ENCODE data around the gene TASOR2.

Gene TASOR2

GRCh38 chr10:5640501-5640900 lies 44.1 kb upstream of the TASOR2 start:
- Histone ChIP-seq H3K79me1 (ENCODE audit: low read length) (no peaks in the 10 kb centered on the region), H3K36me3 (ENCODE audit: control insufficient read depth, insufficient read depth, low read length) (no peaks in the 10 kb centered on the region), H4K5ac (ENCODE audit: low read length) (no peak overlapping the region), H2BK120ac (ENCODE audit: low read depth, low read length) (no peak overlapping the region), H4K8ac (ENCODE audit: low read depth, low read length) (no peak overlapping the region), H3K18ac (ENCODE audit: low read length) (no peak overlapping the region), H3K4ac (ENCODE audit: low read depth, low read length) (no peak overlapping the region), H3K4me3 (ENCODE audit: low read length) (no peak overlapping the region), H3K23ac (ENCODE audit: low read length) (no peak overlapping the region), H3K27ac (ENCODE audit: low read depth, low read length) (no peak overlapping the region), H3K56ac (ENCODE audit: low read length) (no peak overlapping the region), H2AK5ac (ENCODE audit: low read length) (no peak overlapping the region), H3K4me2 (ENCODE audit: low read length) (no peak overlapping the region), H2BK5ac (ENCODE audit: low read length) (no peak overlapping the region), H3K9ac (ENCODE audit: low read length) (no peak overlapping the region), H3K27me3 (ENCODE audit: insufficient read depth, low read length, poor library complexity) (no peaks in the 10 kb centered on the region), H3K79me2 (ENCODE audit: control insufficient read depth, insufficient read depth, low read length) (no peaks in the 10 kb centered on the region), H3K4me1 (ENCODE audit: control insufficient read depth, low read depth, low read length) (no peaks in the 10 kb centered on the region), H2BK15ac (replicated peaks; ENCODE audit: low read depth) (no peak overlapping the region)
- no peak for DNase-seq
- no CpG with 5 or more reads among the region's 13 CpGs for WGBS (ENCODE audit: extremely low coverage, insufficient coverage, low lambda C conversion rate)

- Histone ChIP-seq H4K8ac (ENCODE audit: low read depth, low read length) (no peak overlapping the region), H3K18ac (ENCODE audit: low read length) (no peak overlapping the region), H3K23ac (ENCODE audit: low read length) (no peak overlapping the region), H3K56ac (ENCODE audit: low read length) (no peak overlapping the region), H2BK15ac (replicated peaks; ENCODE audit: low read depth) (no peak overlapping the region), H3K36me3 (ENCODE audit: control insufficient read depth, insufficient read depth, low read length) (no peaks in the 10 kb centered on the region), H2AK5ac (ENCODE audit: low read length) (no peak overlapping the region), H3K9ac (ENCODE audit: low read length) (no peak overlapping the region), H3K4ac (ENCODE audit: low read depth, low read length) (no peak overlapping the region), H3K79me1 (ENCODE audit: low read length) (no peaks in the 10 kb centered on the region), H3K27ac (ENCODE audit: low read depth, low read length) (no peak overlapping the region), H2BK120ac (ENCODE audit: low read depth, low read length) (no peak overlapping the region), H3K27me3 (ENCODE audit: insufficient read depth, low read length, poor library complexity) (no peaks in the 10 kb centered on the region), H2BK5ac (ENCODE audit: low read length) (no peak overlapping the region), H4K5ac (ENCODE audit: low read length) (no peak overlapping the region), H3K79me2 (ENCODE audit: control insufficient read depth, insufficient read depth, low read length) (no peaks in the 10 kb centered on the region), H3K4me1 (ENCODE audit: control insufficient read depth, low read depth, low read length) (no peaks in the 10 kb centered on the region), H3K4me2 (ENCODE audit: low read length) (no peak overlapping the region), H3K4me3 (ENCODE audit: low read length) (no peak overlapping the region)
- no peak for DNase-seq
- no CpG with 5 or more reads among the region's 25 CpGs for WGBS (ENCODE audit: extremely low coverage, insufficient coverage, low lambda C conversion rate)
Observed at GRCh38 chr10:5641501-5641900, 43.1 kb upstream of the TASOR2 start.

- Histone ChIP-seq H3K4me1 (ENCODE audit: control insufficient read depth, low read depth, low read length) (no peaks in the 10 kb centered on the region), H3K27ac (ENCODE audit: low read depth, low read length) (no peak overlapping the region), H3K4me3 (ENCODE audit: low read length) (no peak overlapping the region), H3K56ac (ENCODE audit: low read length) (no peak overlapping the region), H4K8ac (ENCODE audit: low read depth, low read length) (no peak overlapping the region), H3K4me2 (ENCODE audit: low read length) (no peak overlapping the region), H2BK15ac (replicated peaks; ENCODE audit: low read depth) (no peak overlapping the region), H3K36me3 (ENCODE audit: control insufficient read depth, insufficient read depth, low read length) (no peaks in the 10 kb centered on the region), H2BK5ac (ENCODE audit: low read length) (no peak overlapping the region), H3K79me2 (ENCODE audit: control insufficient read depth, insufficient read depth, low read length) (no peaks in the 10 kb centered on the region), H3K18ac (ENCODE audit: low read length) (no peak overlapping the region), H3K79me1 (ENCODE audit: low read length) (no peaks in the 10 kb centered on the region), H3K27me3 (ENCODE audit: insufficient read depth, low read length, poor library complexity) (no peaks in the 10 kb centered on the region), H3K4ac (ENCODE audit: low read depth, low read length) (no peak overlapping the region), H3K9ac (ENCODE audit: low read length) (no peak overlapping the region), H2AK5ac (ENCODE audit: low read length) (no peak overlapping the region), H4K5ac (ENCODE audit: low read length) (no peak overlapping the region), H3K23ac (ENCODE audit: low read length) (no peak overlapping the region), H2BK120ac (ENCODE audit: low read depth, low read length) (no peak overlapping the region)
- no CpG with 5 or more reads among the region's 8 CpGs for WGBS (ENCODE audit: extremely low coverage, insufficient coverage, low lambda C conversion rate)
- DNase-seq, result no peak
Observed at GRCh38 chr10:5643346-5644067, 41.1 kb upstream of the TASOR2 start.

- Histone ChIP-seq H3K27me3 (ENCODE audit: insufficient read depth, low read length, poor library complexity) (no peaks in the 10 kb centered on the region), H3K4me1 (ENCODE audit: control insufficient read depth, low read depth, low read length) (no peaks in the 10 kb centered on the region), H4K8ac (ENCODE audit: low read depth, low read length) (no peak overlapping the region), H3K36me3 (ENCODE audit: control insufficient read depth, insufficient read depth, low read length) (no peaks in the 10 kb centered on the region), H3K27ac (ENCODE audit: low read depth, low read length) (no peak overlapping the region), H3K9ac (ENCODE audit: low read length) (no peak overlapping the region), H3K18ac (ENCODE audit: low read length) (no peak overlapping the region), H2AK5ac (ENCODE audit: low read length) (no peak overlapping the region), H2BK120ac (ENCODE audit: low read depth, low read length) (no peak overlapping the region), H3K4me3 (ENCODE audit: low read length) (no peak overlapping the region), H4K5ac (ENCODE audit: low read length) (no peak overlapping the region), H3K56ac (ENCODE audit: low read length) (no peak overlapping the region), H3K23ac (ENCODE audit: low read length) (no peak overlapping the region), H3K79me1 (ENCODE audit: low read length) (no peaks in the 10 kb centered on the region), H2BK5ac (ENCODE audit: low read length) (no peak overlapping the region), H2BK15ac (replicated peaks; ENCODE audit: low read depth) (no peak overlapping the region), H3K4me2 (ENCODE audit: low read length) (no peak overlapping the region), H3K79me2 (ENCODE audit: control insufficient read depth, insufficient read depth, low read length) (no peaks in the 10 kb centered on the region), H3K4ac (ENCODE audit: low read depth, low read length) (no peak overlapping the region)
- no peak for DNase-seq
- no CpG with 5 or more reads among the region's 6 CpGs for WGBS (ENCODE audit: extremely low coverage, insufficient coverage, low lambda C conversion rate)
Observed at GRCh38 chr10:5644930-5645329, 39.7 kb upstream of the TASOR2 start.

- no CpG with 5 or more reads among the region's 11 CpGs for WGBS (ENCODE audit: extremely low coverage, insufficient coverage, low lambda C conversion rate)
- H3K56ac ChIP-seq (ENCODE audit: low read length), result no peak overlapping the region
- DNase-seq, result no peak
Observed at GRCh38 chr10:5645375-5645774, 39.3 kb upstream of the TASOR2 start.

More at GRCh38 chr10:5645375-5645774, 39.3 kb upstream of the TASOR2 start:
- Histone ChIP-seq H4K5ac (ENCODE audit: low read length) (no peak overlapping the region), H3K36me3 (ENCODE audit: control insufficient read depth, insufficient read depth, low read length) (no peaks in the 10 kb centered on the region), H2BK15ac (replicated peaks; ENCODE audit: low read depth) (no peak overlapping the region), H3K27me3 (ENCODE audit: insufficient read depth, low read length, poor library complexity) (no peaks in the 10 kb centered on the region), H3K4me3 (ENCODE audit: low read length) (no peak overlapping the region), H3K4me2 (ENCODE audit: low read length) (no peak overlapping the region), H3K27ac (ENCODE audit: low read depth, low read length) (no peak overlapping the region), H3K4ac (ENCODE audit: low read depth, low read length) (no peak overlapping the region), H3K18ac (ENCODE audit: low read length) (no peak overlapping the region), H2BK120ac (ENCODE audit: low read depth, low read length) (no peak overlapping the region), H3K4me1 (ENCODE audit: control insufficient read depth, low read depth, low read length) (no peaks in the 10 kb centered on the region), H2AK5ac (ENCODE audit: low read length) (no peak overlapping the region), H2BK5ac (ENCODE audit: low read length) (no peak overlapping the region), H3K79me1 (ENCODE audit: low read length) (no peaks in the 10 kb centered on the region), H3K79me2 (ENCODE audit: control insufficient read depth, insufficient read depth, low read length) (no peaks in the 10 kb centered on the region), H3K9ac (ENCODE audit: low read length) (no peak overlapping the region), H3K23ac (ENCODE audit: low read length) (no peak overlapping the region), H4K8ac (ENCODE audit: low read depth, low read length) (no peak overlapping the region)

Data from mesendoderm (in vitro differentiated cells).